Psoas muscle (tissue), 8 donors: Measurements from ENCODE around the gene C21orf58. TPM values are rescaled to one million over a fixed set of nuclear protein-coding genes. Genes with fewer than 3 reads are reported as not detected.

Source experiments
- ATAC-seq, 4 donors: fragments of 200-7000 bp; cut with Tn5 transposase; one replicate each; pipeline ENCODE4 v1.9.1; 2020; ENCODE audit warnings: moderate library complexity in 3 of 4, mild to moderate bottlenecking in 2 of 4
- DNase-seq, 2 donors: peaks; one replicate each; pipeline ENCODE4 v3.0.0-alpha.2; 2020
- H3K27ac ChIP-seq: fragments of 200-600 bp; one replicate; pipeline ENCODE4 v1.8.0; 2022
- H3K27me3 ChIP-seq, 3 donors: fragments of 200-600 bp in 1 of 3; one replicate each; pipeline versions ENCODE4 v1.6.1 to v1.8.0; 2013 to 2022; ENCODE audit warnings: low read length in 2 of 3, mild to moderate bottlenecking in 2 of 3, moderate library complexity in 1 of 3; ENCODE audit not compliant: insufficient read depth in 3 of 3
- H3K36me3 ChIP-seq, 2 donors: fragments of 200-600 bp in 1 of 2; one replicate each; pipeline versions ENCODE4 v1.6.1 to v1.8.0; 2013 to 2022; ENCODE audit warnings: low read depth in 1 of 2, mild to moderate bottlenecking in 1 of 2, moderate library complexity in 1 of 2; ENCODE audit not compliant: insufficient read depth in 1 of 2
- H3K4me1 ChIP-seq: fragments of 200-600 bp; one replicate; pipeline ENCODE4 v1.8.0; 2022
- H3K4me3 ChIP-seq: fragments of 200-600 bp; one replicate; pipeline ENCODE4 v1.8.0; 2022; ENCODE audit warnings: mild to moderate bottlenecking
- H3K9me3 ChIP-seq: fragments of 200-600 bp; one replicate; pipeline ENCODE4 v1.8.0; 2022
- CTCF ChIP-seq: fragments of 200-600 bp; IDR thresholded peaks from one replicate; pipeline ENCODE4 v1.8.0; 2022; ENCODE audit warnings: antibody characterized with exemption
- WGBS, 3 donors: extraction: QIAGEN DNeasy Blood & Tissue Kit; methylation state at CpG; one replicate each; pipeline versions ENCODE4 v1.1.6 to v1.1.7; 2013; 5-methylcytosine and 5-hydroxymethylcytosine counted together
- intact Hi-C, 2 donors: fragments of 100-400 bp; cut with DNase I; formaldehyde crosslinking; loops; one replicate each; pipeline versions ENCODE4 v1.11.0 to v1.14.2; 2022
- polyA plus RNA-seq, 3 donors: library from polyadenylated mRNA; stranded (reverse); fragments of 200-250 nt; gene quantifications; one replicate each; pipeline ENCODE4 v1.2.3, GENCODE V29; 2013
- total RNA-seq, 4 donors: library from RNA; stranded (reverse); fragmentation: NEBNext Ultra II Directional in 2 of 4; extraction: Animal tissue kit (Norgen Biotek cat#: 25700) in 2 of 4; gene quantifications; one replicate each; pipeline versions ENCODE4 v1.2.1 to v1.2.4, GENCODE V29; 2021 to 2023
- donor health status: healthy with polysubstance abuse.
- donor health status: DM: no; HTN: no; CAD: no; lungs with moderate emphysema.
- donor health status: Bipolar disorder and iron deficiency.
- donor health status: healthy.
- donor health status: DM: yes; HTN: yes; CAD: no.
- donor health status: DM: no; HTN: no; CAD: no.
- donor health status: DM: no; HTN: no; CAD: no.
- donor health status: DM: yes; HTN: yes; CAD: no.

The C21orf58 gene
- total and polyA plus RNA-seq, 7 donors = 0.38 to 3.0 (median 1.1) TPM

- no peaks in the 10 kb centered on the region for H3K9me3 ChIP-seq
- peak overlapping the region; percentile 94 for H3K27ac ChIP-seq
- no peak for TF ChIP-seq CTCF
- 96 to 97% (median 96%) methylated on average over 15 of the region's 15 CpGs for WGBS, 3 donors
- no peak overlapping the region for H3K4me3 ChIP-seq
- peaks cover 0 to 46% of the 10 kb centered on the region in 2 donors for H3K36me3 ChIP-seq
- ATAC-seq (no peak), DNase-seq (no peak)
- H3K27me3 ChIP-seq = no peaks in the 10 kb centered on the region
- H3K4me1 ChIP-seq = peaks cover 24% of the 10 kb centered on the region
- intact Hi-C loops = loop anchor here in 1 of 2 donors (10.0 kb wide), 1 partner anchor 141 kb away; the partner anchor contains the start of gene SPATC1L
Measured at GRCh38 chr21:46326110-46326703, 2.5 kb upstream of the C21orf58 start.

GRCh38 chr21:46325073-46325912 lies 1.6 kb upstream of the C21orf58 start:
- peak; percentile 21 for TF ChIP-seq CTCF
- Histone ChIP-seq H3K9me3 (no peaks in the 10 kb centered on the region), H3K4me3 (peak overlapping the region; percentile 77), H3K36me3 (peaks cover 0 to 37% of the 10 kb centered on the region in 2 donors), H3K27me3 (no peaks in the 10 kb centered on the region), H3K4me1 (peaks cover 24% of the 10 kb centered on the region), H3K27ac (peak overlapping the region; percentile 94)
- ATAC-seq = peak; percentile 22 to 34 (median 24)
- WGBS, 3 donors = 10 to 11% (median 11%) methylated on average over 42 to 43 of the region's 43 CpGs
- intact Hi-C loops = loop anchor here in 1 of 2 donors (1.0 to 10.0 kb wide), 2 partner anchors 38 to 140 kb away; partner anchors contain the start of gene SPATC1L
- peak; percentile 35 to 68 for DNase-seq

- Histone ChIP-seq H3K9me3 (no peaks in the 10 kb centered on the region), H3K27ac (peak overlapping the region; percentile 94), H3K27me3 (no peaks in the 10 kb centered on the region), H3K4me1 (peaks cover 24% of the 10 kb centered on the region), H3K36me3 (peaks cover 0 to 30% of the 10 kb centered on the region in 2 donors), H3K4me3 (peak overlapping the region; percentile 77)
- DNase-seq (peak; percentile 86 to 94), ATAC-seq (peak; percentile 86 to 92 (median 88))
- intact Hi-C loops = loop anchor here in 1 of 2 donors (1.0 to 10.0 kb wide), 2 partner anchors 37 to 140 kb away; partner anchors contain the start of gene SPATC1L
- 0 to 1% (median 0%) methylated on average over 36 to 97 of the region's 98 CpGs for WGBS, 3 donors
- peak; percentile 11 for TF ChIP-seq CTCF
Measured at GRCh38 chr21:46324390-46325072, 861 bp upstream of the C21orf58 start.

GRCh38 chr21:46323227-46323709 lies 402 bp downstream of the C21orf58 start:
- no peak for DNase-seq
- H3K36me3 ChIP-seq = peaks cover 0 to 18% of the 10 kb centered on the region in 2 donors
- H3K9me3 ChIP-seq = no peaks in the 10 kb centered on the region
- no peak for TF ChIP-seq CTCF
- H3K4me3 ChIP-seq = peak overlapping the region; percentile 77
- peak in 1 of 4 donors; percentile 0 for ATAC-seq
- peak overlapping the region; percentile 46 for H3K27ac ChIP-seq
- peaks cover 24% of the 10 kb centered on the region for H3K4me1 ChIP-seq
- intact Hi-C loops = loop anchor here in 1 of 2 donors (10.0 kb wide), 1 partner anchor 138 kb away; the partner anchor contains the start of gene SPATC1L
- 0 to 1% (median 1%) methylated on average over 31 to 34 of the region's 34 CpGs for WGBS, 3 donors
- H3K27me3 ChIP-seq = no peaks in the 10 kb centered on the region
